ENCODE data around the gene CARTPT.

DNA sequence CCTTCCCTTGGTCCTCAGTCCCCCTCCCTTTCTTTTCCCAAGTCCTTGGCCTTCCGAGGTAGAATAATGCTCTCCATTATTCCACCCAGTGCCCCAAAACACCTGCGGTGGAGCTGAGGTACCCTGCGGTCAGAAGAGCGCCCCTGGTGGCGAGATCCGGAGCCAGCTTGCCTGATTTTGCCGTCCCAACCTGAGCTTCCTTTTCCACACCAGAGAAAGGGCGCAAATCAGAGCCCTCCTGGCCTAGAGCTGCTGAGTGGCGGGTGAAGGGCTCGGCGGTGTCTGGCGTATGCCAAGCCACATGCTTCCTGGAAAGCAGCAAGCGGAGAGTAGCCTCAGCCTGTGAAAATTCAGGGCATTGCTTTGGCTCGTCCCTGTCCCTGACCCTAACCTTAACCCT, 21.1 kb upstream of the CARTPT start:
- TF ChIP-seq POLR2AphosphoS5 (IDR thresholded peaks at IDR 0.05; ENCODE audit: control insufficient read depth, insufficient read depth, low read depth, low read length) (no peak), RFX7 (CRISPR knock-in tag; IDR thresholded peaks at IDR 0.05) (no peak), ZNF444 (CRISPR knock-in tag; IDR thresholded peaks at IDR 0.05) (no peak), TARDBP (IDR thresholded peaks at IDR 0.05) (no peak), PYGO2 (tag; IDR thresholded peaks at IDR 0.05) (no peak), ZNF507 (tag; conservative IDR thresholded peaks at IDR 0.05) (no peak), MEF2A (IDR thresholded peaks at IDR 0.05; ENCODE audit: control insufficient read depth, low read depth, low read length) (no peak), NR2C1 (IDR thresholded peaks at IDR 0.05) (no peak), NR2C1 (tag; IDR thresholded peaks at IDR 0.05) (no peak), NR3C1 (CRISPR knock-in tag; IDR thresholded peaks at IDR 0.05) (no peak)
- TF ChIP-seq, protein P1, sequence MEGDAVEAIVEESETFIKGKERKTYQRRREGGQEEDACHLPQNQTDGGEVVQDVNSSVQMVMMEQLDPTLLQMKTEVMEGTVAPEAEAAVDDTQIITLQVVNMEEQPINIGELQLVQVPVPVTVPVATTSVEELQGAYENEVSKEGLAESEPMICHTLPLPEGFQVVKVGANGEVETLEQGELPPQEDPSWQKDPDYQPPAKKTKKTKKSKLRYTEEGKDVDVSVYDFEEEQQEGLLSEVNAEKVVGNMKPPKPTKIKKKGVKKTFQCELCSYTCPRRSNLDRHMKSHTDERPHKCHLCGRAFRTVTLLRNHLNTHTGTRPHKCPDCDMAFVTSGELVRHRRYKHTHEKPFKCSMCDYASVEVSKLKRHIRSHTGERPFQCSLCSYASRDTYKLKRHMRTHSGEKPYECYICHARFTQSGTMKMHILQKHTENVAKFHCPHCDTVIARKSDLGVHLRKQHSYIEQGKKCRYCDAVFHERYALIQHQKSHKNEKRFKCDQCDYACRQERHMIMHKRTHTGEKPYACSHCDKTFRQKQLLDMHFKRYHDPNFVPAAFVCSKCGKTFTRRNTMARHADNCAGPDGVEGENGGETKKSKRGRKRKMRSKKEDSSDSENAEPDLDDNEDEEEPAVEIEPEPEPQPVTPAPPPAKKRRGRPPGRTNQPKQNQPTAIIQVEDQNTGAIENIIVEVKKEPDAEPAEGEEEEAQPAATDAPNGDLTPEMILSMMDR (IDR thresholded peaks at IDR 0.05 in 2 of 3, conservative IDR thresholded peaks at IDR 0.05 in 1 of 3; ENCODE audit: insufficient read depth in 2 of 3, low read depth in 1 of 3, low read length in 3 of 3) = peak; percentile 70 to 93 (median 71)
- TF ChIP-seq, protein P2, sequence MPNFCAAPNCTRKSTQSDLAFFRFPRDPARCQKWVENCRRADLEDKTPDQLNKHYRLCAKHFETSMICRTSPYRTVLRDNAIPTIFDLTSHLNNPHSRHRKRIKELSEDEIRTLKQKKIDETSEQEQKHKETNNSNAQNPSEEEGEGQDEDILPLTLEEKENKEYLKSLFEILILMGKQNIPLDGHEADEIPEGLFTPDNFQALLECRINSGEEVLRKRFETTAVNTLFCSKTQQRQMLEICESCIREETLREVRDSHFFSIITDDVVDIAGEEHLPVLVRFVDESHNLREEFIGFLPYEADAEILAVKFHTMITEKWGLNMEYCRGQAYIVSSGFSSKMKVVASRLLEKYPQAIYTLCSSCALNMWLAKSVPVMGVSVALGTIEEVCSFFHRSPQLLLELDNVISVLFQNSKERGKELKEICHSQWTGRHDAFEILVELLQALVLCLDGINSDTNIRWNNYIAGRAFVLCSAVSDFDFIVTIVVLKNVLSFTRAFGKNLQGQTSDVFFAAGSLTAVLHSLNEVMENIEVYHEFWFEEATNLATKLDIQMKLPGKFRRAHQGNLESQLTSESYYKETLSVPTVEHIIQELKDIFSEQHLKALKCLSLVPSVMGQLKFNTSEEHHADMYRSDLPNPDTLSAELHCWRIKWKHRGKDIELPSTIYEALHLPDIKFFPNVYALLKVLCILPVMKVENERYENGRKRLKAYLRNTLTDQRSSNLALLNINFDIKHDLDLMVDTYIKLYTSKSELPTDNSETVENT (CRISPR knock-in tag; IDR thresholded peaks at IDR 0.05) = no peak

All from K562 (cell line).